ENCODE data around the gene RPS6KA3.
"Not testable (repeated sequence)": the region's sequence is repeated elsewhere in the genome, so short reads cannot be mapped to it uniquely, and the experiment has no call there.

RPS6KA3 gene

DNA sequence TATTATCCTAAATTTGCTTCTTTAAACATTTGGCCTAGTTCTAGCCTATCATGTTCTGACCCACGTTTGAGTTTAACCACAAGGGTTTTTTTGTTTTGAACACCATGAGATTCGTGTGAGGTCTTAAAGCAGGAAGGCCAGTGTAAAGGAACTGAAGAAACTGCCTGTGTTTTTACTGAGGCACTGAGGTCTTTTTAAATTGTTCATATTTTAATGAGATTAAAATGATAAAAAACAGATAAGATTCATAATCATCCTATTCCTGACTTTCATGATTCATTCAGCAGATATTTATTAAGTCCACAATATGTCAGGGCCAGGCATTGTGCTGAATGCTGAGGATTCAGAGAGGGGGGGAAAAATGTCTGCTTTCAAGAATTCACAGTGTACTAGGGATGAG, 3.2 kb downstream of the RPS6KA3 start:
- no peak for DNase-seq

DNA sequence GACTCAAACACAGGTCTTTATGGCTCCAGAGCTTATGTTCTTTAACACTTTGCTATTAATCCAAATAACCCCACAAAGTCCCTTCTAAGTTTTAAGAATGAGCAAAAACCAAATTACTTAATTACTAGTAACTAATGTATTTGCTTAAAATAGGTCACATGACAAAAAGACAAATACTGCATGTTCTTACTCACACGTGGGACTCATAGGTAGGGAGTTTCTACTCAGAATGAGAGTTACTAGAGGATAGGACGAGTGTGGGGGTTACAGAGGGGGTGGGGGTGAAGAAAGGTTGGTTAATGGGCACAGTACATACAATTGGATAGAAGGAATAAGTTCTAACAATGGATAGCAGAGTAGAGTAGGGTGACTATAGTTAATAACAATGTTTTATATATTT, 5.8 kb downstream of the RPS6KA3 start:
- DNase-seq, result no peak

DNA sequence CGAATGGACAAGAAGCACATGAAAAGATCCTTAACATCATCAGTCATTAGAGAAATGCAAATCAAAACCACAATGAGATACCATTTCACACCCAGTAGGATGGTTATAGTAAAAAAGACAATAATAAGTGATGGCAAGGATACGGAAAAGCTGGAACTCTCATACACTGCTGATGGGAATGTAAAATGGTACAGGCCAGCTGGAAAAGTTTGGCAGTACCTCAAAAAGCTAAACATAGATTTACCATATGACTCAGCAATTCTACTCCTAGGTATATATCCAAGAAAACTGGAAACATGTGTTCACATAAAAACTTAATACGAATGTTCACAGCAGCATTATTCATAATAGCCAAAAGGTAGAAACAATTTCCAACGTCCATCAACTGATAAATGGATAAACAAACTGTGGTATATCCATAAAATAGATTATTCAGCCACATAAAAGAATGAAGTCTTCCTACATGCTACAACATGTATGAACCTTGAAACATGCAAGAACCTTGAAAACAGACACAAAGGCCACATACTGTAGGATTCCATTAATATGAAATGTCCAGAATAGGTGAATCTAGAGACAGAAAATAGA, 11.9 kb downstream of the RPS6KA3 start:
- DNase-seq, result no peak

DNA sequence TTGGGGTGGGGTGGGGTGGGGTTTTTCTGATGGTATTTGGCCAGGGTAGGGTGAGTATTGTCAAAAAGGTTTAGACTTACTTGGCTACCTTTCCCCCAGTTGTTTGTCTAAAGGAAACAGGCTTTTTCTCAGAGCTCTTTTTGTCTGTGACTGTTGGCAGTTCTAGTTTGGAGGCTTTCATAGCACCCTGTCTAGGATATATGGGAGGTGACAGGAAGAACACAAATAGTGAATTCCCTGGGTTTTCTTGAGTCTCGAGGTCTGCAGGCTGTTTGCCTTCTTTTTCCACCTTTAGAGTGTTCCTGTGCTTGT, 13.5 kb downstream of the RPS6KA3 start:
- DNase-seq, result no peak

DNA sequence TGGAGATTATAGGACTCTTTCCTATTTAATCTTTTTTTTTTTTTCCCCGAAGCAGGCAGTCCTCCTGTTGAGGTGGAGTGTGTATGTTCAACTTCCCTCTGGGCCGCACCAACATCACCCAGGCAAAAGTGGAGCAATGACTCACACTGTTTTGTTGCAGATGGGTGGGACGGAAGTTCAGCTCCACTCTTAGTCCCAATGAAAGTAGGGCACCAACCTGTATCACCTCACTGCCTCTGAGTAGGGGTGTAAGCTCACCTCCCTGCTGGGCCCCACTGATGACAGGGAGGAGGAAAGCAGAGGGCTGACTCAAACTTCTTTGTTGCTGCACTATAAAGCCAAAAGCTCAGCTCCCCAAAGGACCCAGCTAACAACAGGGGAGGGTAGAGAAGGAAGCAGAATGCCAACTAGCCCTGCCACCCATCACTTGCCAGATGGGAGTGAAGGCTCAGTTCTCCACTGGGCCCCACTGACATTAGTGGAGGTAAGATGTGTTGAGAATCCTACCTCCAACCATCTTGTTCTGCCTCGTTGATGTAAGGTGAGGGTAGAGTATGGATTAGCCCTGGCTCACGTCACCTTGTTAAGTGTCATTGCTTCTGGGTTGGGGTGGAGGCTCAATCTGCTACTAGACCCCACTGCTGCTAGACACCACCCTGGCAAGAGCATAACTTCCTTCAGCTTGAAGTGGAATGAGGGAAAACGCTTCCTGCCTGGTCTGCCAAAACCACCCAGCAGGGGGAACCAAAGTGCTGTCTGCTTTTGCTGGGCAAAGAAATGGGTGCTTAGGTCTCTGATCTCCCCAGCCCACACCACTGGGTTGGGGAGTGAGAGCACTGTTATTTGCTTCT, 14.1 kb downstream of the RPS6KA3 start:
- DNase-seq, result peak; percentile 67

DNA sequence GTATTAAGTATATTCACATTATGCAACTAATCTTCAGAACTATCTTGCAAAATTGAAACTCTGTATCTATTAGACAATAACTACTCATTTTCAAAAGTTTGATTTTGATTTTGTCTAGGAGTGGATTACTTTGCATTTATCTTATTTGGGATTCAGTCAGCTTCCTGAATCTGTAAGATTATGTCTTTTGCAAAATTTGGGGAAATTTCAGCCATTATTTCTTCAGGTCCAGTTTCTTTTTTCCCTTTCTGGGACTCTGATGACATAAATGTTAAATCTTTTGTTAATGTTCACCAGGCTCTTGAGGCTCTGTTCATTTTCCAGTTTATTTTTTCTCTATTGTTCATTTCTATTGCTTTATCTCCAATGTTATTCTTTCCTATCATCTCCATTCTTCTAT, 15.0 kb downstream of the RPS6KA3 start:
- DNase-seq, result no peak

DNA sequence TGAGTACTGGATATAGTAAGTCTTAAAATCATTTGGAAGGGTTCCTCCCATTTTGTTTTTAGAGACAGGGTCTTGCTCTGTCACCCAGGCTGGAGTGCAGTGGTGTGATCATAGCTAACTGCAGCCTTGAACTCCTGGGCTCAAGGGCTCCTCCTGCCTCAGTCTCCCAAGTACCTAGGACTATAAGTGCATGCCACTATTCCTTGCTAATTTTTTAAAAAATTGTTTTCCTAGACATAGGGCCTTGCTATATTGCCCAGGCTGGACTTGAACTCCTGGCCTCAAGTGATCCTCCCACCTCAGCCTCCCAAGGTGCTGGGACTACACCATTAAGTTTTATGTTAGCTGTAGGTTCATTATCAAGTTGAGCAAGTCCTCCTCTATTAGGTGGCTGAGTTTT, 16.6 kb downstream of the RPS6KA3 start:
- DNase-seq, result not testable (repeated sequence)

DNA sequence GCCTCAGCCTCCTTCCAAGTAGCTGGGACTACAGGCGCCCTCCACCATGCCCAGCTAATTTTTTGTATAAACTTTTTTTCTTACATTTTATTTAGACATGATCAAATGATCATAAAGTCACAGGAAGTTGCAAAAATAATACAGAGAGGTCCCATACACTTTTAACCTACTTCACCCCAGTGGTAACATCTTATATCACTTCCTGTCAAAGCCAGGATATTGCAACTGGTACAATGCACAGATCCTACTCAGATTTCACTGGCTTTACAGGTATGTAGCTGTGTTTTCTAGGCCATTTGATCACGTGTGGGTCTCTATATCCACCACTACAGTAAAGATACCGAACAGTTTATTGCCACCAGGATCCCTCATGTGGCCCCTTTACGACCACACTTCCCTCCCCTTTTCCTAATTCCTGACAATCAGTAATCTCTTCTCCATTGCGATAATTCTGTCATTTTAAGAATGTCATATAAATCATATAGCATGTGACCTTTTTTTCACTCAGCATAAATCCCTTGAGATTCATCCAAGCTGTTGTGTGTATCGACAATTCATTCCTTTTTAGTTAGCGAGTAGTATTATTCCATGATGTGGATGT, 18.0 kb downstream of the RPS6KA3 start:
- no peak for DNase-seq

DNA sequence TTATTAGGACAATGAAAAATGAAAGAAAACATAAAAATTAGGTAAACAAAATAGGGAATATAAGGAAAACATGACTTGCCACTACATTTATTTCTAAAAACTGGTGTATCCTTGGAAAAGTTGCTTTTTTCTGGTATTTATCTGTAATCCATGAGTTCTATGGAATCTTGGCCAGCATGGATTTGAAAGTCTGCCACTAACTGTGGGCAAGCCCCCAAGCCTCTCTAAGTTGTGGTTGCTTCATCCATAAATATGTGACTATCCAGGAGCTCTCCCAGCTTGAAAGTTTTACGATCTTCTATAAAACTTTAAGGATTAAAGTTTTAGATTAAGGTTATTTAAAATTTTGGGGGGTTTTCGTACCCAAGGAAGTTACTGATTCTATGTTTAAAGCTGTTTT, 21.8 kb downstream of the RPS6KA3 start:
- DNase-seq, result no peak

DNA sequence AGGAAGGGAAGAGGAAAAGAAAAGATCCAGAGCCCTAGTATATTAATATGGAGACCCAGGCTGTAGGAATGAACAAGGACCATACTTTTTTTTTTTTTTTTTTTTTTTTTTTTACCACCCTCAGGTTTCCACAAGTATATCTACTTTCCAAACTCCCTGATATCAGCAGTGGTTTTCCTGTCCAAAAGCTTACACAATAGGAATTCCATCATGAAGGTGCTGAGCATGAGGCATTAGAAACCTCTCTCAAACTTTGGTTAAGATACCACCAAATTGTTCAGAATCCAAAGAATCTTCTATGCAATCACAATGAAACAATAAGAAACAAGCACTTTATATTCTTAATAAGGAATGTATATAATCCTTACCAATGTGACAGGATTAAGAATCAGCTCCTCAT, 26.5 kb downstream of the RPS6KA3 start:
- DNase-seq, result no peak

DNA sequence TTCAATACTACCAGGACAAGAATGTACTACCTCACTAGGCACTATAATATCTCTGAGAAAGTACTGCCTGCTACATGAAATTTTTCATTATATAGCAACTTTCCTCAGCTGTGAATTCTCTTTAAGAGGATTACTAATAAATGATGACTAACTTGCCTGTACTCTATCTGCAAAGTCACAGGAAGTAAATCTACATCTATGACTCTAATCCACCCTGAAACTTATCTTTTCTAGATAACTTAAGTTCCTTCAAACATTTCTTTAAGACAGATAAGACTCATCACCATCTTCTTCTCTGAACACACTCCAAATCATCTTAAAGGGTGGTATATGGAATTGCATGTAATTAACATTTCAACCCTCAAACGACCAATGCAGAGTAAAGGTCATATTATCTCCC, 28.8 kb downstream of the RPS6KA3 start:
- DNase-seq, result no peak

DNA sequence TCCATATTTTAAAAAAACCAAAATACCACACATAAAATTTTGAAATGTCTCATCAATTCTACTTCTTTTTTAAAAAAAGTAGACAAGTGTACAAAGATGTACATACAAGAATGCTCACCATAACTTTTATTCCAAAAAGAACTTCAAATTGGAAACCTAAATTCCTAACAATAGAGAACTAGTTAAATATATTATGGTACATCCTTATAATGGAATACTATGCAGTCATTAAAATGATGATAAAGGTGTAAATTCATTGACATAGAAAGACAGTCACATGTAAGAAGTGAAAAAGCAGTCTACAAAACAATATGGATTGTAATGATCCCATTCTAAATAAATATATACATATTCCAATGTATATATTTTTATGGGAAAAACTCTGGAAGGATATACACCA, 31.0 kb downstream of the RPS6KA3 start:
- no peak for DNase-seq

DNA sequence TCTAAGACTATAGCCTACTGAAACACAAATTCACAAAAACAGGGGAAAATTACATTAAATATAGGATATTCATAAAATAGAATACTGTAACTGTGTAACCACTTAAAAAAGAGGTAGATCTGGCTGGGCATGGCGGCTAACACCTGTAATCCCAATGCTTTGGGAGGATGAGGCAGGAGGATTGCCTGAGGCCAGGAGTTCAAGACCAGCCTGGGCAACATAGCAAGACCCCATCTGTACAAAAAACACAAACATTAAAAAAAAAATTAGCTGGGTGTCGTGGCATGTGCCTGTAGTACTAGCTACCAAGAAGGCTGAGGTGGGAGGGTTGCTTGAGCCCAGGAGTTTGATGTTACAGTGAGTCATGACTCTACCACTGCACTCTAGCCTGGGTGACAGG, 33.4 kb downstream of the RPS6KA3 start:
- DNase-seq, result no peak

DNA sequence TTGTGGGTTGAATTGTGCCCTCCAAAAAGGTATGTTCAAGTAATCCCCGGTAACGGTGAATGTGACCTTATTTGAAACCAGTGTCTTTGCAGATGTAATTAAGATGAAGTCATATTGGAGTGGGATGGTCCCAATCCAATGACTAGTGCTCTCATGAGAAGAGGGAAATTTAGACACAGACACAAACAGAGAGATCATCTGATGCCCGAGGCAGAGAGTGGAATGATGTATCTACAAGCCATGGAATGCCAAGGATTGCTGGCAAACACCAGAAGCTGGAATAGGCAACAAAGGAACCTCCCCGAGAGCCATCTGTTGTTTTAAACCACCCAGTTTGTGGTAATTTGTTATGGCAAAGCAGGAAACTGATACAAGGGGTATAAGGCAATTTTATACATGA, 35.1 kb downstream of the RPS6KA3 start:
- DNase-seq, result no peak

DNA sequence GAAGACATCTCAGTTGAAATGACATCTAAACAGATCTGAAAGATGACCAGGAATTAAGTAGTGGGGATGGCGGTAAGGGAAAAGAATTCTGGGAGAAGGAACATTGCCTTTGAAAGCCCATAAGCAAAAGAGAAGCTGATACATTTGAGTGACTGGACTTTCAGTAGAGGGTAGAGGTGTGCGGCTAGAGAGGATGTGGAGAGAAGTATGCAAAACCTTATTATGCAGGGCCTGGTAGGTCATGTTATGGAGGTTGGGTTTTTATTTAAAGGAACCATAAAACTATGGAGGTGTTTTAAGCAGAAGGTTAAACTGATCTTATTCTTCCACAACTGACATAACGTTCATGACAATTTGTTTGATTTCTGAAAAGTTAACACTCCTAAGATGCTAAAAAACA, 36.3 kb downstream of the RPS6KA3 start:
- DNase-seq, result no peak

DNA sequence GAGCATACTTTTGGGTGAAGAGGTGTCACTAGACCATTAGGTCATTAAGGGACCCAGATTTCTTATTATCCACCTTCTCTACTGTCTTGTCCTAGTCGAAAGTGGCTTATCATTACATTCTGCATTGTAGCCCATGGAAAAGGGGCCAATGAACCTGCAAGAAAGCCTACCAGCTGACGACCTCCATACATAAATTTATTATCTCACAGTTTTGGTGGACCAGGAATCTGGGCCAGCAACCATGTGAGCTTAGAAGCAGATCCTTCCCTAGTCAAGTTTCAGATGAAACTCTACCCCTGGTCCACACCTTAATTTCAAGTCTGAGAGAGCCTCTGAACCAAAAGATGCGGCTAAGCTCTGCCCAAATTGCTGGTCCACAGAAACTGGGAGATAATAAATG, 37.6 kb downstream of the RPS6KA3 start:
- DNase-seq, result no peak

DNA sequence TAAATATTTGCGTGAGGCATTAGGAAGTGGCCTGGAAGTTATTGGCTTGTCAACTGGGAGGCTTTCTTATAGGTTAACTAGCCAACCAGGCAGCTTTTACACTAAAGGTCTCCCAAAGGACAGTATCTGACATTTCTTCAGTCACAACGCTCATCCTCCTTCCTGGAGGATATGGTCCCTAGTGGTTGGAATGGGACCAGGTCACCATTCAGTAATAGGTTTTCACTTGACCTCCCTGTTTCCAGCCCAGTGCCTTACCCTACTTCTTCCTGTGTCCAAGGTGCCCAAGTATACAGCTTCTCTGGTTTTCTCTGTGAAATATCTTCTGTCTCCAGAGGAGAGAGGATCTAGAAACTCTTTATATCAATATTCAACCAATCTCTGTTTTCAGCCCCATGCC, 38.5 kb downstream of the RPS6KA3 start:
- no peak for DNase-seq

DNA sequence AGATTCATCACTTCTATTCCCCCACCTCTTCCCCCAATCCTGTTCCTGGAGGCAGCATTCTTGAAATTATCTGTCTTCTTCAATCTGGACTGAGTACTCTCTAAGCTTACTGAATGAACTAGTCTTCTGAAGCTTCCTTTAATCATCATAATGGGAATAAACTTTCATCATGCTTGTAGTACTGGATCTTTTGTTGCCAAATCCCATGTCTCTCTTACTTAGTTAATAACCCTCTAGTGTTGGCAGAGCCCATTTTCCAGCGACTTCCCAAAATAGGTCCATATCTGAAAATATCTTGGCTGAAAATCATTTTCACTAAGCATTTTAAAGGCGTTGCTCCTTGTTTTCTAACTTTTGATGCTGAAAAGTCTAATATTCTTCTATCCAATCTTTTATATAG, 39.6 kb downstream of the RPS6KA3 start:
- no peak for DNase-seq

DNA sequence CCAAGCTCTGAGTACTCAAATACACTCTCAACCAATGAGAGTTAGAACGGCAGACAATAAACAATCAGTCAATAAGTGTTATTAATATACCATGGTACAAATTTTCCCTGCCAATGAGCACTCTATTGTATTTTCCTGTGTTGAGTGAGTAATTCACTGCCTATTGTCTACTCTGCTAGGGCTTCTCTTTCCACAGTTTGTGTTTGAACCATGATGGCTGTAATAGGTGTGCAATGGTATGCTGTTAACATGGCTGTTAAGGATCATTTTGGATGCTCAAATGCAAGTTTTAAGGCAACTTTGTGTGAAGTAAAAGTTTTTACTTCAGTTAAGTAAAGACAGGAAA, 41.2 kb downstream of the RPS6KA3 start:
- no peak for DNase-seq

DNA sequence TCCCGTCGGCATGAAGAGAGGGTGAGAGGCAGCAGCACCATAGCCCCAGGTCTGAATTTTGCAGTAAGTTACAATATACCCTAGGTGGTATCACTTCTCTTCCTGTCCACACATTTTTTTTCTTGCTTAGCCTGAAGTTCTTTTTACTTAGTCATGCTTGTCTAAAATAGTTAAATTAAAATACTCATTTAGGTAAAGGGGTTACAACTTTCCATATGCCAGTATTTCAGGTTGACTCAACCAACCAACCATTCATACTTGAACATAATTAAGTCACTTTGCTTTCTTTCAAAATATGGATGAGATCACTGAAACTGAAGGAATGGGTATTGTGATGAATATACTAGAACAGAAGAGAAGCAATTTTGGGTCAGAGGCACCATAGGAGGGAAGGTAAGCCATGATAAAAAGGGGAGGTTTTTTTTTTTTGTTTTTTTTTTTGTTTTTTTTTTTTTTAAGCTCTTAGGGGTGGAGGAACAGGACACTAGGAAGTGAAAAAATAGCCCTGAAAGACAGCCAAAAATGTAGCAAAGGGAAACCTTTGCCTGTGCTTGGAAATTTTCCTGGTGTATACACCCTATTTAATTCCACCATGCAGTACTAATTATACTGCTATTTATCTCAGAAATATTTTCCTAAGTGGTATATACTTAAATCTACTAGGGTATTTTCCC, 41.8 kb downstream of the RPS6KA3 start:
- DNase-seq, result no peak

DNA sequence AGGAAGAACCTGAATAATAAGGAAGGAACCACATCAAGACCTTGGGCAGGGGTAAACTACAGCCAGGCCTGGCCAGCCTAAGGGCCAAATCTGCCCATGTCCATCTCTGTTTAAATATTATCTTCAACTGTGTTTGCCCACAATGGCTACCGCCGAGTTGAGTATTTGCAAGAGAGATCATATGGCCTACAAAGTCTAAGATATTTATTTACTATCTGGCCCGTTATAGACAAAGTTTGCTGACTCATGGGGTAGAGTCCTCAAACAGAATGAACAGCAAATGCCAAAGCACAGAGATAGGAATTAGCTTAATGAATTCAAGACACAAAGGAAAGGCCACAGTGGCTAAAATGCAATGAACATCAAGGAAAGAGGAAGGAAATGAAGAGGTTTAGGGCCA, 44.8 kb downstream of the RPS6KA3 start:
- no peak for DNase-seq

DNA sequence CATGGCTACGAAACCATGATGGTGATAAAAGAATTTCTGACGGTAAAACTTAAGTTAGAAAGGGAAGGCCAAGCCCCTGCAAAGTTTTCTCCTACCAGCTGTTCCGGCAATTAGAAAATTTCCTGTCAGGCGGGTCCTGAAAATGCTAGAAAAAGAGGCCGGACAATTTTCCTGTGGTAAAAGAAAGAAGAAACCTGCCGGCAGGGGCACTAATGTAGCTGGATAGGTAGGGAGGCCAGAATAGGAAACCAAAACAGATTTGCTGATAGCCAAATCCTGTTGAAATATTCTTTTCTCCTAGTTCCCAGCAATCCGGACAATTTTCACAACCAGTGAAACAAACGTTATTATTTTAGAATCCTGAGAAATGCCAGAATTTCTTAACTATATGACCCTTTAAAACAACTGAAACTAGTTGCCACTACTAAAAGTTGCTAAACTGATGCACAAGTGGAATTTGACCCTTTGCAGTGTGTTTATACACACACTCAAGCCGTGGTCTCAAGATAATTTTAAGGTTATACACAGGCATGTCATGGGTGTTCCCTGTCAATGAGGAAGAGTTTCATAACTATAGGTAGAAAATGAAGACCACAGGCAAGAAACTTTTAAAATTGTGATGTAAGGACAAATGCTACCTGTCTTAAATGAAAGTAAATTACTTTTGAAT, 47.7 kb downstream of the RPS6KA3 start:
- no peak for DNase-seq

DNA sequence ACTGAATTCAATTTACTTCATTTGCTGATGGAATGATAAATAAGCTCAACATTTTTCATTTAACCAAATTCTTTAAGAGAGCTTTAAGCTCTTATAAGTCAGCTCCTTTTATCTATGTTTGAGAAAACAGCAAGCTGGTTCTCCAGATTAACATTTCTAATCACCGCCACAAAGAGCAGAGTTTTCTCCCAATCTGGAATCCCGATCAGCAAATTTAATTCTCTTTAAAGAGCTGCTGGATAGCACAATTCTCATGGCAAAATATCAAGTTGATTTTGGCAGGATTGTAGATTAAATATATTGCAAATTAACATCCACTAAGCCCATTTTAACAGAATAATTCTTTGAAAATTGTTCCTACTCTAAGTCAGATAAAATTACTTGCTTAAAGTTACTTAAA, 48.8 kb downstream of the RPS6KA3 start:
- no peak for DNase-seq

DNA sequence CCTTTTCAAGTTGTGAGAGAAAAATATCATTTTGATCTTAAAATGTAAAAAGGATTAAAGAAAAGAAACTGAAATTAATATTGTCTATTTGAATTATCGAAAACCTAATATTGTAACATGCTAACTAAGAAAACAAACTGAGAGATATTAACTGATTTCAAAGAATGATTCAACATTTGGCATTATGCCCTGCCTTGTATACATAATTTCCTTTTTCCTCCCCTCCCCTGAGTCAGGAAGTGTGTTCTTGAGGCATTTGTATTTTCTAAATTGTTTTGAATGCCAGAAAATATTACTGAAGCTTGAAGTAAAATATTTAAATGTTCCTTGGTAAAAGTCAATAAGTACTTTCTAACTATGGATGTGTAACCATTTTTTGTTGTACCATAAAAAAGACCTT, 49.4 kb downstream of the RPS6KA3 start:
- no peak for DNase-seq
